Gastroesophageal sphincter (tissue), 3 donors: ENCODE measurements around the gene VWA7.

Experiments
- EP300 ChIP-seq: sonication (generic); formaldehyde crosslinking; IDR thresholded peaks from one replicate; pipeline ENCODE4 v1.6.1; 2017; ENCODE audit warnings: antibody characterized with exemption, mild to moderate bottlenecking
- POLR2A ChIP-seq, 2 donors: fragments of 450-650 bp; IDR thresholded peaks; one replicate each; pipeline ENCODE4 v1.6.1; 2017; ENCODE audit warnings: antibody characterized with exemption in 2 of 2, mild to moderate bottlenecking in 2 of 2, moderate library complexity in 1 of 2
- POLR2AphosphoS5 ChIP-seq: sonication (generic); formaldehyde crosslinking; IDR thresholded peaks from one replicate; pipeline ENCODE4 v1.6.1; 2017; ENCODE audit warnings: antibody characterized with exemption
- TF ChIP-seq, protein P1 (sequence below), 4 experiments: fragments of 200-600 bp in 2 of 4; fragments of 450-650 bp in 2 of 4; sonication (generic) in 1 of 4; IDR thresholded peaks; one replicate each; pipeline ENCODE4 v1.5.1; 2017 to 2019; ENCODE audit warnings: antibody characterized with exemption in 4 of 4, mild to moderate bottlenecking in 2 of 4, moderate library complexity in 2 of 4

DNA sequence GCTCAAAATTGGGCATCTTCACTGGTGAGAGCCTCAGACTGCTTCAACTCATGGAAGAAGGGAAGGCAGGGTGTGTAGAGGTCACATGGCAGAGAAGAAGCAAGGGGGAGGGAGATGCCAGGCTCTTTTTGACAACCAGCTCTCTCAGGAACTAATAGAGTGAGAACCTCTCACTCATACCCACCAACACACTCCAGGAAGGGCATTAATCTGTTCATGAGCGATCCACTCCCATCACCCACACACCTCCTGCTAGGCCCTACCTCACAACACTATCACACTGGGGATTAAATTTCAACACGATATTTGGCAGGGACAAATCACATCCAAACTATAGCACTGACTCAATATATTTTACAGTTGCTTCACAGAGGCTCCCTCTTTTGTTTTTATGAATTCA, 35.3 kb downstream of the VWA7 start:
- no peak for TF ChIP-seq POLR2A (IDR thresholded peaks at IDR 0.05)
- TF ChIP-seq, protein P1, sequence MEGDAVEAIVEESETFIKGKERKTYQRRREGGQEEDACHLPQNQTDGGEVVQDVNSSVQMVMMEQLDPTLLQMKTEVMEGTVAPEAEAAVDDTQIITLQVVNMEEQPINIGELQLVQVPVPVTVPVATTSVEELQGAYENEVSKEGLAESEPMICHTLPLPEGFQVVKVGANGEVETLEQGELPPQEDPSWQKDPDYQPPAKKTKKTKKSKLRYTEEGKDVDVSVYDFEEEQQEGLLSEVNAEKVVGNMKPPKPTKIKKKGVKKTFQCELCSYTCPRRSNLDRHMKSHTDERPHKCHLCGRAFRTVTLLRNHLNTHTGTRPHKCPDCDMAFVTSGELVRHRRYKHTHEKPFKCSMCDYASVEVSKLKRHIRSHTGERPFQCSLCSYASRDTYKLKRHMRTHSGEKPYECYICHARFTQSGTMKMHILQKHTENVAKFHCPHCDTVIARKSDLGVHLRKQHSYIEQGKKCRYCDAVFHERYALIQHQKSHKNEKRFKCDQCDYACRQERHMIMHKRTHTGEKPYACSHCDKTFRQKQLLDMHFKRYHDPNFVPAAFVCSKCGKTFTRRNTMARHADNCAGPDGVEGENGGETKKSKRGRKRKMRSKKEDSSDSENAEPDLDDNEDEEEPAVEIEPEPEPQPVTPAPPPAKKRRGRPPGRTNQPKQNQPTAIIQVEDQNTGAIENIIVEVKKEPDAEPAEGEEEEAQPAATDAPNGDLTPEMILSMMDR (IDR thresholded peaks at IDR 0.05): no peak
- TF ChIP-seq POLR2AphosphoS5: no peak
- no peak for TF ChIP-seq EP300
